Skin of body (tissue), 2 donors: ENCODE measurements around the gene RNF207. TPM values are rescaled to one million over a fixed set of nuclear protein-coding genes. Genes with fewer than 3 reads are reported as not detected.
A peak's percentile ranks its signal among the peaks of the same experiment; 100 is the strongest.

Experiments used
- DNase-seq: peaks from one replicate; lab custom pipeline; 2025; lab: John Stamatoyannopoulos, UW
- total RNA-seq: library from RNA; depleted of rRNA; stranded (reverse); fragments of >200 nt; gene quantifications from one replicate; pipeline ENCODE4 v1.2.3, GENCODE V29; 2014

The RNF207 gene
- total RNA-seq, 1 donor from 2014 or later: 7.6 TPM

DNA sequence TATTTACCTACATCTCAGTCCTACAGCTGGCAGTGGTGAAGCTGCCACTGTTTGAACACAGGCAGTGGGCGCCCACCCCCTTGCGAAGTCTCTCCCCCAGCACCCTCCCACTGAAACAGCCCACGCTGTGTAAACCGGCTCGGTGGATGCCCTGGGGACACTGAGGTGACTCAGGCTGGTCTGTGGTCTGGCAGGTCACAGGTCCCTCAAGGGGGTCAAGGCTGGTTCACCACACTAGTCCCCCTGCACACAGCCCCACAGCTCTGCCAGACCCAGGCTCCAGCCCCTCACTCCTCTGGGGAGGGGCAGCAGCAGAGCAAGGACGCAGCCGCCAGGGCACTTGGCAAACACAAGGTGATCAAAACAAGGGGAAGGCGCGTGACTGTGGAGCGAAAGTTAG, 33.4 kb upstream of the RNF207 start:
- no peak for DNase-seq

DNA sequence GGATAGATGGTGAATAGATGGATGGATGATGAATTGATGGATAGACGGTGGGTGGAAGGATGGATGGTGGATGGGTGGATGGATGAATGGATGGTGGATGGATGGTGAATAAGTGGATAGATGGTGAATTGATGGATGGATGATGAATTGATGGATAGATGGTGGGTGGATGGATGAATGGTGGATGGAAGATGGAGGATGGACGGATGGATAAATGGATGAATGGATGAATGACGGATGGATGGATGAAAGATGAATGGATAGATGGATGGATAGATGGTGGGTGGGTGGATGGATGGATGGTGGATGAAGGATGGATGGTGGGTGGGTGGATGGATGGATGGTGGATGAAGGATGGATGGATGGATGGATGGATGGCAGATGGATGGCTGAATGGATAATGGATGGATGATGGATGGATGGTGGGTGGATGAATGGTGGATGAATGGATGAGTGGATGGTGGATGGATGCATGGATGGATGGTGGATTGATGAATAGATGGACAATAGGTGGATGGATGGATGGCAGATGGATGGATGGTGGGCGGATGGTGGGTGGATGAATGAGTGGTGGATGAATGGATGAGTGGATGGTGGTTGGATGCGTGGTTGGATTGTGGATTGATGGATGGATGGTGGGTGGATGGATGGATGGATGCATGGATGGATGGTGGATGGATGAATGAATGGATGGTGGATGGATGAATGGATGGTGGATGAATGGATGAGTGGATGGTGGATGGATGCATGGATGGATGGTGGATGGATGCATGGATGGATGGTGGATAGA, 31.1 kb upstream of the RNF207 start:
- no peak for DNase-seq

DNA sequence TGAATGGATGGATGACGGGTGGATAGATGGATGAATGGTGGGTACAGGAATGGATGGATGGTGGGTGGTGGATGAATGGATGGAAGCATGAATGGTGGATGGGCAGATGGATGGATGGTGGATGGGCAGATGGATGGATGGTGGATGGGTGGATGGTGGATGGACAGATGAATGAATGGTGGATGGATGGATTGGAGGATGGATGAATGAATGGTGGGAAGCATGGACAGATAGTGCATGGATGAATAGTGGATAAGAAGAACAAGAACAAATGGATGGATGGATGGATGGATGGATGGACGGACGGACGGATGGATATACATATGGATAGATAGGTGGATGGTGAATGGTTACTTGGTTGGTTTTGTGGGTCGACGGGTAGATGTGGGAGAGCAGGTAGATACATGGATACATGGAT, 30.5 kb upstream of the RNF207 start:
- no peak for DNase-seq

DNA sequence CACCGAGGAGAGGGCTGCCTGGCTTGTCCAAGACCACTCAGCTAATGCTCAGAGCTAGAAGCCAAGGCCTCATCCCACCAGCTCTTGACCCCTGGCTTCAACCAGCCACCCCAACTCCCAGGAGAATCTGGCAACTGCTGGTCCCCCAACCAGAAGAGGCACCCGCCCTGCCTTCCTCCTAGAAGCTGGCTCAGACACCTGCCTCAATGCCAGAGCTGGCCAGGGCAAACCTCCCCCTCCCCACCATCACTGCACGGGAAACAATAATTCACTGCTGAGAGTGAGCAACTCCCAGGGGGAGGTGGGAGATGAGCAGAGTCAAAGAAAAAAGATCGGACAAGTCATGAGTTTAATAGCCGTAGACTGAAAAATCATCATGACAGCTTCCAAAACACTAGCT, 29.1 kb upstream of the RNF207 start:
- no peak for DNase-seq

DNA sequence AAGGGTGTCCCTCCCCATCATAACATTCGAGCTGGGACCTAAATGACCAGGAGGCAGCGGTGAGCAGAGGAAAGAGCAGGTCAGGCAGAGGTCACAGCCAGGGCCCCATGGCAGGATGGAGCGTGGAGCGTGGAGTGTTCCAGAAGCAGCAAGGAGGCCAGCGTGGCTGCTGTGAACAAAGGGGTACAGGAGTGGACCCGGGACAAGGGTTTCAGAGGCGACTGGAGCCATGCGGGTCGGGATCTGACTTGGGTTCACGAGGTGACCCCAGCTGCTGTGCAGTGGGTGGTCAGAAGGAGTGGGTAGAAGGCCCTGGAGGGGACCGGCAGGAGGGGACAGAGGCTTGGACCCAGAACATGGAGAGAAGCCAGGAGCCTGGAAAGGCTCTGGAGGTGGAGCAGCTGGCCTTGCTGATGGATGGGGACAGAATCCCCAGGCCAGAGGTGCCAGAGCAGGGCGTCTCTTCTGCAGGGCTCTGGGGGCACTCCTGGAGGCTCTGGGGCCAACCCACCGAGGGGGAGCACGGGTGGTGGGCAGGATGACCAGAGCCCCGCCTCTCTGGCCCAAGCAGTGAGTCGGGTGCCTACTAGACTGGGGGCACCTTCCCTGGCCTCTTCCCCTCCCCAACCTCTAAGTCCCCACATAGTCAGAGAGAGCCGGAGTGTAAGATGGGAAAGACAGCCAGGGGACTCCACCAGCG, 28.1 kb upstream of the RNF207 start:
- DNase-seq: no peak

DNA sequence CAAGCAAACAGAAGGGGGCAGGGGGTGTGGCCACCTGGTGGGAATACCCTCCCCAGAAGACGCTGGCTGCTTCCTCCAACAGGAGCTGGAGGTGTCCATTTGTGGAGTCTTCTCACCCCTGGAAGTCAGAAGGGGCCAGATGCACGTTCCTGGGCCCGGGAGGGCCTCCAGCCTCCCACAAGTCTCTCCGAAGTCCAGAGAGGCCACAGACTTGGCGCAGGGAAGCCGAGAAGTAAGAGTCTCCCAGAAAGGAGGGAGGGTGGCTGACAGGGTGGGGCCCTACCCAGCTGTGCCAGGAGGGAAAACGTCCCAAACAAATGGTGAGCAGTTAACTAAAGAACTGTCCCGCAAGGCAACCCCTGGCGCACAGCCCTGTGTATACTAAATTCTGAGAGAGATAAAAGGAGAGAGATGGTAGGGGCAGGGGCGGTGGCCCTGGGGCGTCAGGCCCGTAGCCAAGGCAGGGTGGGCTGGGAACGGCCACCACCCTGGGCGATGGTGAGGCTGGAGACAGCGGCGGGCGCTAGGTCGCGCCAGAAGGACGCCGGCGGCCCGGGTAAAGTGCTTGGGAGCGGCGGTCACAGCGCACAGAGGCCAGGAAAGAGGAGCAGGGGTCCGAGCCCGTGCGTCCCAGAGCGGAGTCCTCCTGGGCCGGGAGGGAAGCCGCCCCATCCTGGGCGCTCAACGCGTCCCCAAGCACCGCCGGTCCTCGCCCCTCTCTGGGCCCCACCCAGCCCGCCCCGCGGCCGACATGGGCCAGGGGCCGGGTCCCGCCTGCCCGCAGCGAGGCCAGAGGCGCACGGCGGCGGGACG, 27.0 kb upstream of the RNF207 start:
- DNase-seq: no peak

DNA sequence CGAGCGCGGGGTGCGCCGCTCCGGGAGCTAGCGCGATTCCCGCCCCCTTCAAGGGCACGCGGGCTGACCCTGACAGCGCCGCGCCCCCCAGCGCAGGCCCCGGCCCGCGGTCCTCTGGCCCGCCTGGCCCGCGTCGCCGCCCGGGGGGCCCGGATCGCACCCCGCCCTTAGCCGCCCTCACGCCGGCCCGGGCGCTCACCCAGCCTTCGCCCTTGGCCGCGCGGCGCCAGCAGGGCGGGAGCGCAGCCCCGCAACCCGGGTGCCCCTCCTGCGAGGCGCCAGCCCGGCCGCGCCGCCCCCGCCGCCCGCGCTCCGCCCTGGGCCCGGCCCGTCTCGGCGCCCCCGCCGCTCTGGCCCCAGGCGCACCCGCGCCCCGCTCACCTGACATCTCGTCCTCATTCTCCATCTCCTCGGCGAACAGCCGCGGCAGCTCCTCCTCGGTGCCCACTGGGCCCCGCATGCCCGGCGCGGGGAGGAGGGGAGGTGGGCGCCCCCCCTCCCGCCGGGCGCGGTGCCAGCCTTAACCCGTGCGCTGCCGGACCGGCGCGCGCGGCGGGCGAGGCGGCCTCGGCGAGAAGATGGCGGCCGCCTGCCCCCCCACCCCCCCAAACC, 26.2 kb upstream of the RNF207 start:
- no peak for DNase-seq

DNA sequence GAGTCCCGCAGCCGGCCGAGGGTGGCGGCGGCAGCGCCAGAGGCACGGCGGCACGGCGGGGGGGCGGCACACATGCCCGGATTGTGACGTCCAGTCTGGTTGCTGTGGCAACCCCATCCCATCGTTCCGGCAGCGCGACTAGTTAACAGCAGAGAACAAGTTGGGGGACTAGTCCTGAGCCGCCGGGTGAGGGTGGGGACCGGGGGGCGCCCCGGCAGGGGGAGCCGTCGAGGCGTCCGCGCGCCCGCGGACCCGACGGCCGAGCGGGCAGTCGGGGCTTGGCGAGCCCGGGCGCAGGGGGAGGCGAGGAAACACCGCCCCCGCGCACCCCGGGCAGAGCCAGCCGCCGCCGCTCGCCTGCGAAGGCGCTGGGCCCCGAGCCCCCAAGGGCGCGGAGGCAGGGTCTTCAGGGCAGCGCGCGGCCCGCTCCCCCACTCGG, 25.6 kb upstream of the RNF207 start, which contains the start of gene CHD5:
TSS of gene CHD5 (minus strand) at position 54 of the 439 bp plus-strand sequence. CDS start 298 bp downstream, outside the sequence.
- DNase-seq: no peak

DNA sequence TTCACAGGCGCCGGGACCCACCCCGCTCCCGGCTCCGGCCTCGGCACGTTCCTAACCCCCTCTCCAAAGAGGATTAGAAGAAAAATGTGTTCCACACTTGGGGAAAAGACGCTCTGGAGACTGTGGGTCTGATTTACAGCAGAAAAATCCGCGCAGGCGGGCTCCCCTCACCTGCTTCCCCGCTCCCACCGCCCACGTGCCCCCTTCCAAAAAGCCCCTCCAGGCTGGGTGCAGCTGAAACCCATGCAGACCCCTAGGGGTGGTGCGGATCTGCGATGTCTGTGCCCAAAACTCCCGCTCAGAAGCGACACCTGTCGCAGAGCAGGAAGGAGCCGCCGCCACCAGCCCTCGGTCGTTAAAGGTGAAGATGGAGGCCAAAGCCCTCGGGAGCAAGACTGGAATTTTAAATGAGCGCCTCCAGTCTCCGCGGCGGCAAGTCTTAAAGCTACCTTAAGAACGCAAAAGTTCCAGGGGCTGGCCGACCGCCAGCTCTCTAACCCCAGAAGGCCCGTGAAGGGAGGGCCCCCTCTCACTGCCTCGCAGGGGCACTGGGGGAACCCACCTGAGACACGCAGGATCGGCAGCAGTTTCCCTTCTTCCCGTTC, 25.1 kb upstream of the RNF207 start:
- DNase-seq: no peak

DNA sequence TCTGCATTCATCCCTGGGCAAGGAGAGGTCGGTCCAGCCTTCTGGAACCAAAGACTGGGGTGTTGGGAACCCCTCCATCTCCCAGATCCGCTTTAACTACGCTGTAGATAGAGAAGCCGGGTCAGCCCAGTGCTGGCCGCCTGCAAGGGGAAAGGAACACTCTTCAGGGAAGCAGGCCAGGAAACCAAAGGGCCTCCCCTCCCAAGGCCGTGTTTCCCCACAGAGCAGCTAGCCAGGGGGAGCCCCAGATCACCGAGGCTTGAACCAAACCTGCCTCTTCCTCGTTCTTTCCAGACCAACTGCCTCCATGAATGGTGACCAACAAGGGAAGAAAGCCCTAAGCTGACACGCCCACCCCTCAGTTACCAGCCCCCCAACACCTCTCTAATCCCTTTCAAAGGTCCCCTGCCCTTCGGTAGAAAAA, 24.6 kb upstream of the RNF207 start:
- DNase-seq: no peak

DNA sequence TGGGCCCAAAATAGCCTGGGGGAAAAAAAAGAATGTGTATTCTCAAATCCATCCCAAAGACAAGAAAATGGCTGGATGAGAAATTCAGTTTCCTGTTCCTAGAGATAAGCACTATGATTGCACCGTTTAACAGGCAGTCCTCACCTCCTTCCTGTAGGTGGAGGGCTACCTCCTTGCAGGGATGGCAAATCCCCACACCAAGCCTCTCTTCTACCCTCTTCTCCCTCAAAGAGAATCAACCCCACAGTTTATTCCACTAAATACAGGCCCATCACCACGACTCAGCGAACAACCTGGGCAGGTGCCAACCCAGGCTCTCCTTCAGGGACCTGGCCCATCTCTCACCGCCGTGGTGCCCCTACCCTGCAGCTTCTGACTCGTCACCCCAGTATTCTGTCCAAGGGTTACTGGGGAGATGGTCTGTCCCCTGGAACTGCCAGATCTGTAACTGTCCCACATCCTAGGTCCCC, 22.4 kb upstream of the RNF207 start:
- DNase-seq: no peak

DNA sequence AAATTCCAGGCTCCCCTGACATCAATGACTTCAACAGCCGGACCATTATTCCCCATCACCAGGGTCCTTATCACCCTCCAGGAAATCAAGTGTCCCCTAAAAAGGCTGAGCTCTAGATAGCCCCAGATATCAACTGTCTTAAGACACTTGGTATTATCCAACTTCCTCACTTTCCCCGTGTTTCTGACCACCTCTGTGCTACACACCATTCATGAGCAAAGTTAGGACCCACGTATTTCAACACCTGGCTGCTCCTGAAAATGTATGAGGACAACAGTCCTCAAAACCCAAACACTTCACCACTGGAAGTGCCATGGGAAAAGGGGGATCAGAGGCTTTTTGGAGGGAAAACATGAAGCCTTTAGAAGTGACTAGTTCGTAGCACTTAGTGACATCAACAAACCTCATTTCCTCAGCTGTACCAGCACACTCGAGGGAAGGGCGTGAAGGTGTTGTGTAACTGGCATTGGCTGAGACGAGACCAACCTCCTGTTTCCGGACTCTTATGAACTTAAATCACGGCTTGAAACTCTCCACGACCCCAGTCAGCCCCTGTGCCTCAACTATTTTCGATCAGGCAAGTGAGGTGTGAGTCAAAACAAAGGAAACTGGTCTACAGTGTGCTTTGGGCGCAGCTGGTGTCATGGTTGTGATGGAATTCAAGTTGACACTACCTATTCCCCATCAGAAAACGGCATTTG, 21.7 kb upstream of the RNF207 start:
- DNase-seq: peak; percentile 2

DNA sequence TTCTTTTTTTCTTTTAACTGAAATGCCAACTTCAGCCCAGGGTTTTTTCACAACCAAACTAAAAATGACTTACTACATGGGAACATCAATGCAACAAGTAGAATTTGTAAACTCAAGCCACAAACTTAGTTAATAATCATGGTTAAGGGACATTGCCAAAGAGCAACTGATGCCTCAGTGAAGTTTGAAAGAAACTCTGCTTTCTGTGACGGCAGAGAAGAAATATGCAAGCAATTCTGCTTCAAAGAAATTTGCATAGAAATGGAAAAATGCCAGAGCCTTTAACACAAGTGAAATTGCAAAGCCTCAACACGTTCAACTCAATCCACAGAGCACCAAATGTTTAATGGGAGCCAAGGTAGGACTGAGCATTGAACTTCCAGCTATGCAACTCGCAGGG, 20.8 kb upstream of the RNF207 start:
- DNase-seq: no peak

DNA sequence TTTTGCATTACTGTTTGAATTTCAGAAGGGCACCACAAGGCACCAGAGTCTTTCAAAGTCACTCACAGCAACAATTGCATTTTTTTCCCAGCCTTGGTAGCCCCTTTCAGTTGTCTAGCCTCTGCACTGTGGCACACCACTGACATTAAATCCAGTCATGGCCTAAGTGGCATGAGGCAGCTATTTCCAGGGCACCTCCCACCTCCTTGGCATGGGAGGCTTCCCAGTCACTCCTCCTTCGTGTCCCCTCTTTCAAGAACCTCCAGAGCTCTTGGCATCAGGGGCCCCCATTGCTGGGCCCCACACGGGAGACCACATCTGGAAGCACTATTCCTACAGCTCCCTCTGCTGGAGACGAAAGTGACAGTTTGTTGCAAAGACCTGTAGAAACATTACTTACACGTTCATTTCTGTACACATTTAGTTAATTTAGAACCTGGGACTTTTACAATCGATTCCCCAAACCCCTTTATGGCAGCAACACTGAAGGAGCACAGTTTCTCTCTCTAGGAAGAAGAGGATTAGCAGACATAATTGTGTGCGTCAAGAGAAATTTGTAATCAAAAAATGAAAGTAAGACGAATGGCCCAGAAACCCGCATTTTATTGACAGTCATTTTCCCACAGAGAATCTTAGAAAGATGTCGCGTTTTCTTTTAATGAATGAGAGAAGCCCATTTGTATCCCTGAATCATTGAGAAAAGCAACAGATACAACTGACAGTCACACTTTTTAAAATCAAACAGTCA, 20.1 kb upstream of the RNF207 start:
- no peak for DNase-seq

DNA sequence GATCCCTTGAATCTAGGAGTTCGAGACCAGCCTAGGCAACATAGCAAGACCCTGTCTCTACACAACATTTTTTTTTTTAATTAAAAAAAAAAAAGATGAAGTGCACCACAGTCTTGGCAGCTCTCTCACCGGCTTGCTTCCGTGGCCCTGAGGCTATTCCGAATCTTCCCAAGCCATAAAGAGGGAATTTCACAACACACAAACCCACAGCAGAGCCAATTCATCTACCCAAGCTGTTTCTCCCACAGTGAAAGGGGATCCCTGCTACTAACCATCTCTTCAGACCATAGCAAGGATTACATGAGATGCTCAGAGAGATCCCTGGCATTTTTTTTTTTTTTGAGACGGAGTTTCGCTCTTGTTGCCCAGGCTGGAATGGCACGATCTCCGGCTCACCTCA, 17.5 kb upstream of the RNF207 start:
- no peak for DNase-seq

DNA sequence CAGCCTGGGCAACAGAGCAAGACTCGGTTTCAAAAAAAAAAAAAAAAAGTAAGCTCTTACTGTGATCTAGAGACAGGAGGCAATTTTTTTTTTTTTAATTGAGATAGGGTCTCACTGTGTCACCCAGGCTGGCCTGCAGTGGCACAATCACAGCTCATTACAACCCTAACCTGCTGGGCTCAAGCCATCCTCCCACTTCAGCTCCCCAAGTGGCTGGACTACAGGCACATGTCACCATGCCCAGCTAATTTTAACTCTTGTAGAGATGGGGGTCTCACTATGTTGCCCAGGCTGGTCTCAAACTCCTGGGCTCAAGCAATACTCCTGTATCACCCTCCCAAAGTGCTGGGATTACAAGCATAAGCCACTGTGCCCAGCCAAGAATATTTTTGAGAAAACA, 14.0 kb upstream of the RNF207 start:
- DNase-seq: no peak

DNA sequence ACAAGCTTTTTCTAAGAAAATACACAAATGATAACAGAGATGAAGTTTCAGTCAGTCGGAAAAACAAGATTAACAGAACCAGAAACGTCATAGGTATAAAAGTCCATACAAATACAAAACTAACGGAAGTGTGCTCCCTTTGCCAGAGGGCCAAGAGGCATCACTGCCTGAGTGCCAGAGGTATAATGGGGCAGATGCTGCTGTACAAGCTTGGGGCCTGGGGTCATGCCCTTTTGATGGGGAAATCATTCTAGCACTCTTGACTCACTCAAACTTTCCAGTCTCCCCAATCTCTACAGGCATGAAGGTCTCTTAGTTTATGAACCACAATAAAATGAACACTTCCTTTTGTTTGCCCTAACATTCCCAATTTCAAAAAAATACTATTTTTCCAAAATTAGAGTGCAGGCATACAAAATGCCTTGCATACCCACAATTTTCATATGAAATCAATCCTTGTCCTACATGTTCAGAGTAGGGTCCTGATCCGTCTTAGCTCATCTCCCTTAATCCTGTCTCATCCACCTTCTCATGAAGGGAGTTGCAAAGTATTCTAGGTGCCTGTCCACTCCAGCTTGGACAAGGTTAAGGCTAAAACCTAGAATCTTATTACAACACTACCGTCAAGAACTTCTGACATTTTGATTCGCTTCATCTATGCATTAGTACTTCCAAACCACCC, 8.0 kb upstream of the RNF207 start:
- no peak for DNase-seq

DNA sequence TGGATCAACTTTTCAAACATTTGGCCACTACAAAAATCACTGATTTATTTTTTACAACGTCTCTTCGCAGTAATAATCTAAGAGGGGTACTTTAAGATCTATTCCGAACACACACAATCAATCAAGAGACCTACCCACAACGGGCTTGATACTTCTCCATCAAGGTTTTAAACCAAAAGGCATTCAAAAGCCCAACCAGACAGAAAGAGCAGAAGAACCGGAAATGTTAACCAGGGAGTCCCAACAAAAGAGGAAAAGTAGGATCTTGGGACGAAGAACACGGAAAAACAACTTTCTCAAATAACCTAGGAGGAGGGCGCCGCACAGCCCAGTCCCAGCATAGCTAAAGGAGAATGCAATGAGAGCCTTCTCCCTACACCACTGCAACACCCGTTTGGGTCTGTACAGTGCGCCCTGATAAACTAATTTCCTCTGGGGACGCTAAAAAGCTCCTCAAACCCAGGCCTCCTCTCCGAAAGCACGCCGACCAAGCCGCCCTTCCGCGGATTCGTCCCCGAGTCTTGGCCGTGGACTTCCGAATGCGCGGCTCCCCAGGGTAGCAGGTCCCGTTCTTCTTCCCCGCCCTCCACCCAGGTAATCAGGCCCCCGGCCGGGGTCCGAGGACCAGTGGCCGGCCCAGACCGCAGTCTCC, 7.1 kb upstream of the RNF207 start:
- DNase-seq: no peak
